Activated CD4-positive, alpha-beta T cell treated with anti-CD3 and anti-CD28 coated beads, Interleukin-10, Interleukin-2, amounts not matched to agents 100 ng/mL and 50 ng/mL, durations not matched to agents 16 hours and 8 hours (primary cell): ENCODE results near the gene CAPN2.

Experiments
- DNase-seq: peaks from one replicate; pipeline ENCODE4 v3.0.0-alpha.2; 2020

The CAPN2 gene

GRCh38 chr1:223712194-223712849, at the start of gene CAPN2:
CAPN2 (plus strand) TSS chr1:223712539; CDS start chr1:223712641, 102 bp downstream.
- DNase-seq = peak; percentile 77

DNA sequence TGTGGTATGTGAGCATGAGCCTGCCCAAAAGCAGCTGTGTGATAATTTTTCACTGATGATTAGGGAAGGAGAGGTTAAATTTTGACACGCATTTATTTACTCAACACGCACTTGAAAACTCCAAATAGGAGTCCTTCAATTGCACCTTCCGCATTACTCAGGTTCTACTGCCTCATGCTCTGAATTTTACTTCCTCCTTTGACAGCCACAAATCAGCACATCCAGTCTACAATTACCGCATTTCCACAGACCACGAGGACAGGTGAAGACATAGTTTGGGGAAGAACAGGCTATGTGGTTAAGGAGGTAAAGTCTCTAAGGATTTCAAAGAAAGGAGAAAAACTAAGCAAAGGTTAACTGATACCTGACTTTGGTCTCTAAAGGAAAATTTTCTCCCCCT, 49.4 kb upstream of the CAPN2 start:
- DNase-seq = no peak

DNA sequence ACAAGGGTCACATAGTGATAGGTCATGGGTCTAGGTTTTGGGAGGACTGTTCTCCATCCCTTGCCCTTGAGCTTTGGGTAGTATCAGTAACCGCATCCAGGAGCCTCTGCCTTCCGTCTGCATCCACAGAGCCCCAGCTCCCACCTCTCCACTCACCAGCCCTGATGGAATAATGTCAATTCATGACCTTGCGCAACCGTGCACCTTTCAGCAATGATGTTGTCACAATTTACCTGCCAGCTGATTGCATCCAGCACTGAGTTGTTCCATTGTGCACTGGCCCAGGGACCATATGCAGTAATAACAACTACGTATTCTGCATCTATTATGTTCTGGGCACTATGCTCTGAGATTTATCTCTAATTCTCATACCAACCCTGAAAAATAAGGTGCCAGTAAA, 48.2 kb upstream of the CAPN2 start:
- no peak for DNase-seq

DNA sequence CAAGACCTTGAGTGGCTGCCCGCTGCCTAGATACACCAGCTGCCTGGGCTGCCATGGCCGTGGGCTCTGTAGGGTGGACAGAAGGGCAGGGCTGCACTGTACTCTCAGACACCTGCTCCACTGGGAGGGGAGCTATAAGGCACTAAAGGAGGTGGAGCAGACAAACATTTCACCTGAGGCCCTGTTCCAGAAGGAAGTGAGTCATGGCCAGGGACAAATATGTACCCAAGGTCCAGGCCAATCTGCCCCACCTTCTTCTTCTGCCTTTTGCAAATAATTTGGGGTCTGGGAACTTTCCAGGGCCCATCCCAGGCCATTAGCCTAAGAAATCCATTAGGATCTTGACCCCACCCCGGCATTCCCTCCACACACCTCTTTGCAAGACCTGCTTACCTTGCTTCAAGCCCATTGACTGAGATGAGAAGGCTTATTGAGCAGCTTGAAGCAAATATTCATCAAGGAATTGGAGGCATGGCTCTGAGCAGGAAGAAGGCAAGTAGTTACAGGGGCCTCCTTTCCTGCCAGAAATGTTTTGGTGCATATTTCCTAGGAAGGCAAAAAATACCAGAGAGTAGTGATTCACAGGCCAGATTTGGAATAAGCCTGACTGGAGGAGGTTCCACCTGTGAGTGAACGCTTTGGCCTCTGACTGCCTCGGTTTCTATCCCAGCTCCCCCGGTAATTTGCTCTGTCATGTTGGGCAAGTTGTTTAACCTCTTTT, 46.6 kb upstream of the CAPN2 start, which contains the start of gene CAPN8:
TSS of gene CAPN8 (minus strand) at position 110 of the 721 bp plus-strand sequence. CDS start at position 55, 55 bp downstream.
- DNase-seq = no peak

GRCh38 chr1:223667484-223668182, 44.7 kb upstream of the CAPN2 start:
- DNase-seq = no peak

- DNase-seq = no peak
Measured at GRCh38 chr1:223669003-223669795, 43.1 kb upstream of the CAPN2 start.

DNA sequence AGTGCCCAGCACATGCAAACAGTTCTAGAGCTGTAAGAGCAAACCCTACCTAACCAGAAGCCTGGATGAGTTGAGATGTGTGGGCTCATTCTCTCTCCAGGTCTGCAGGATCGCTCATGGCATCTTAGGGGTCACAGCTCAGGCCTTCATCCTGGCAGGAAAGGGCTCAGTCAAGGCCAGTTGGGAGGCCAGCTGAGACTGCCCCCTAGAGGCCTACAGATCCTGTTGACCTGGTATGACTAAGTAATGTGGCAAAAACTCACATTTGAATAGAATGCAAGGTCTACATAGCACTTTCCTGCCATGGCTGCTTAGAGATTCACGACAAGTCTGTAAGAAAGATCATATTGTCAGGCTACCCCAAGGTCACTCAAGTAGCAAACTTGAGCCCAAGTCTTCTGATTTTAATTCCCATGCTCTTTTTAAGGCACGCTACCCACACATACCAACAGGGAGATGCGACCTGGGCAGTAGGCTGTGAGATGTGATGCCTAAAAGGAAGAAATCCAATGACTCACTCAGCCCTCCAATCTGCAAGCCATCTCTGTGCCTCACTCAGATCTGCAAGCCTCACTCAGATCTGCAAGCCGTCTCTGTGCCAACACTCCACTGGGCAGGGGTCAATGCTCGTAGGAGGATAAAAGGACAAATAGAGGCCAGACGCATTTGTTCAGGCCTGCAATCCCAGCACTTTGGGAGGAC, 41.7 kb upstream of the CAPN2 start:
- peak; percentile 23 for DNase-seq

DNA sequence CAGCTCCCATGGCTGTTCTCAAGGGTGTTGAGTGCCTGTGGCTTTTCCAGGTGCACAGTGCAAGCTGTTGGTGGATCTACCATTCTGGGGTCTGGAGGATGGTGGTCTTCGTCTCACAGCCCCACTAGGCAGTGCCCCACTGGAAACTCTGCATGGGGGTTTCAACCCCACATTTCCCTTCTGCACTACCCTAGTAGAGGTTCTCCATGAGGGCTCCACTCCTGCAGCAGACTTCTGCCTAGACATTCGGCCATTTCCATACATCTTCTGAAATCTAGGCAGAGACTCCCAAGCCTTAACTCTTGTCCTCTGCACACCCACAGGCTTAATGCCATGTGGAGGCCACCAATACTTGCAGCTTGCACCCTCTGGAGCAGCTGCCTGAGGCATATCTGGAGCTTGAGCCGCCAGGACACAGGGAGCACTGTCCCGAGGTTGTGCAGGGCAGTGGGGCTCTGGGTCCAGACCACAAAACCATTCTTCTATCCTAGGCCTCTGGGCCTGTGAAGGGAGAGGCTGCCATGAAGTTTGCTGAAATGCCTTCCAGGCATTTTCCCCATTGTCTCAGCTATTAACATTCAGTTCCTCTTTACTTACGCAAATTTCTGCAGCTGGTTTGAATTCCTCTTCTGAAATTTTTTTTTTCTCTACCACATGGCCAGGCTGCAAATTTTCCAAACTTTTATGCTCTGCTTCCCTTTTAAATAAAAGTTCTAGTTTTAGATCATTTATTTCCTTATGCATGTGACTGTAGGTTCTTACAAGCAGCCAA, 38.0 kb upstream of the CAPN2 start:
- DNase-seq = no peak

GRCh38 chr1:223678841-223679240, 33.5 kb upstream of the CAPN2 start:
- DNase-seq = no peak

DNA sequence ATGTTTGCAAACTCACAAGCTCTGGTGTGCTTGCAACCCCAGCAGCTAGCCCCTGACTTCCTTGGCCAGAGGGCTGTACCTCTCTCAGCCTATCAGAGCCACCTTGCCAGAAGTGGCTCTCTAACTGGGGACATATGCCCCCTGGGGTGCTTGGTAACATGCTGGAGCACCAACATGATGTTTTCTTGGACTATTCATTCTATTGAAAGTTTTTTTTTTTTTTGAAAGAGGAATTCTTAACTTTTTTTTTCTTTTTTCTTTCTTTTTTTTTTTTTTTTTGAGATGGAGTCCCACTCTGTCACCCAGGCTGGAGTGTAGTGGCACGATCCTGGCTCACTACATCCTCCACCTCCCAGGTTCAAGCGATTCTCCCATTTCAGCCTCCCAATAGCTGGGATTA, 32.2 kb upstream of the CAPN2 start:
- DNase-seq = no peak

DNA sequence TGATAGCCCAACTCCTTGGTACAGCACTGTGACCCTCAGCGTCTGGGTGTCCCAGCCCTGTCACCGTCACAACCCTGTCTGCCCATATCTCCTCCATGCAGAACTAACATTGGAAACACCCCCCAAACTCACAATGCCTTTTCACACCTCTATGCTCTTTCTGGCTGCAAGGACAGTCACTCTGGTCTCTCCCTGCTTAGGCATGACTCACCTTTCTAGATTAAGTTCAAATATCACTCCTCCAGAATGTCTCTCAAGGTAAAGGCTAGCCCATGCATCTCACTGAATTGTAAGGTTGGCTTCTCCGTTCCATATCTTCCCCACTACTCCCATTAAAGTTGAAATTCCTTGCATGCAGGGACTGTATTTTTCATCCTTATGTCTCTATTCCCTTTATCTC, 29.8 kb upstream of the CAPN2 start:
- DNase-seq = no peak

GRCh38 chr1:223683586-223684487, 28.5 kb upstream of the CAPN2 start:
- peak; percentile 54 for DNase-seq

DNA sequence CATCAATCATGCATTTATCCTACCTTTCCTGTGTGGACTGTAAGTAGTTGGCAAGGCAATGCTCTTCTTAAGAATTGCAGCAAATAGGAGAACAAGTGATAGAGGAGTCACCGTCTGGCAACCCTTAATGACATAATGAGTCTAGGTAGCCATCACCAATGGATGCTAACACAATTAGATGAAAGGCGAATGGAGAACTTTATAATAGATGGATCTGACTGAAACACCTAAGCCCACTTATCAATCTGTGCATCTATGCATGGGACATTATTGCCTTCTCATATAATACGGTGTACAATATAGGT, 27.9 kb upstream of the CAPN2 start:
- no peak for DNase-seq

- DNase-seq = no peak
Measured at GRCh38 chr1:223691121-223691520, 21.2 kb upstream of the CAPN2 start.

GRCh38 chr1:223695014-223695548, 17.3 kb upstream of the CAPN2 start:
- no peak for DNase-seq

DNA sequence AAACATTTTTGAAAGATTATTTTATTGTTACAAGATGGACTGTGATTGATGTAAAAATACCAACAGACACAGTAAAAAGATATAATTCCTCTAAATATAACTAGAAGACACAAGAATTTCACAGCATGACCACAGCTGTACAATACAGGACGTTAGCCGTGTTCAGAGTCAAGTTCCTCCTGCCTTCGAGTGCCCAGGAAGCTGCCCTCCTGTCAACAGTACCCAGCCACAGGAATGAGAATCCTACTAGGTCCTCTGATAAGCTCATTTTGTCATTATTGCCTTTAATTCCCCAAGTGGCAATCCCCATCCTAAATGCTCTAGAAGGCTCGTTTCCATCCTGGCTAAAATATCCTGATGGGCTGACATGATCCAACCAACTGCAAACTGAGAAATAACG, 16.4 kb upstream of the CAPN2 start:
- no peak for DNase-seq

- DNase-seq = no peak
Measured at GRCh38 chr1:223700388-223700918, 11.9 kb upstream of the CAPN2 start.

GRCh38 chr1:223700942-223701637, 11.2 kb upstream of the CAPN2 start:
- peak; percentile 69 for DNase-seq
